Activated CD4-positive, alpha-beta T cell treated with anti-CD3 and anti-CD28 coated beads, Interleukin-2, amount 10 ng/mL, durations not matched to agents 7 days and 5 days (primary cell): ENCODE data around the gene DYNC1I1. TPM values are rescaled to one million over a fixed set of nuclear protein-coding genes. Genes with fewer than 3 reads are reported as not detected.
"Not testable (repeated sequence)": the region's sequence is repeated elsewhere in the genome, so short reads cannot be mapped to it uniquely, and the experiment has no call there.

Source experiments
- CTCF ChIA-PET: fragments of 350-600 bp; sonication (Branson Sonifier 250); formaldehyde crosslinking; loops from one replicate; lab custom pipeline; 2021; ENCODE audit warnings: antibody characterized with exemption; lab: Charles Lee
- POLR2A ChIA-PET: fragments of 350-600 bp; sonication (Branson Sonifier 250); formaldehyde crosslinking; loops from one replicate; lab custom pipeline; 2021; ENCODE audit warnings: antibody characterized with exemption; lab: Charles Lee
- DNase-seq: peaks from one replicate; pipeline ENCODE4 v3.0.0-alpha.2; 2020
- H3K27ac Mint-ChIP-seq: one replicate; pipeline ENCODE4 v1.8.0; 2021; ENCODE audit warnings: mild to moderate bottlenecking, moderate library complexity, mixed read lengths
- H3K27me3 Mint-ChIP-seq: one replicate; pipeline ENCODE4 v1.8.0; 2021; ENCODE audit warnings: mixed read lengths
- H3K36me3 Mint-ChIP-seq: one replicate; pipeline ENCODE4 v1.8.0; 2021; ENCODE audit warnings: low read depth, mixed read lengths
- H3K4me1 Mint-ChIP-seq: one replicate; pipeline ENCODE4 v1.8.0; 2021; ENCODE audit warnings: mixed read lengths
- H3K4me3 Mint-ChIP-seq: one replicate; pipeline ENCODE4 v1.8.0; 2021; ENCODE audit warnings: mild to moderate bottlenecking, moderate library complexity, mixed read lengths
- H3K9me3 Mint-ChIP-seq: one replicate; pipeline ENCODE4 v1.8.0; 2021; ENCODE audit warnings: mixed read lengths
- total RNA-seq, 2 experiments: library from RNA; stranded (reverse); gene quantifications; one replicate each; pipeline ENCODE4 v1.2.3, GENCODE V29; 2021

Gene DYNC1I1
- total RNA-seq, 2 experiments from 2014 or later, result not detected

GRCh38 chr7:95931460-95932232, 159.3 kb downstream of the DYNC1I1 start:
- no peak for DNase-seq
- POLR2A ChIA-PET, result no interaction called here
- Mint-ChIP-seq H3K4me1 (no peaks in the 10 kb centered on the region), H3K9me3 (no peaks in the 10 kb centered on the region), H3K27me3 (peaks cover 17% of the 10 kb centered on the region), H3K4me3 (no peak overlapping the region), H3K27ac (no peak overlapping the region), H3K36me3 (no peaks in the 10 kb centered on the region)
- CTCF ChIA-PET, result no interaction called here

- ChIA-PET CTCF (no interaction called here), POLR2A (no interaction called here)
- Mint-ChIP-seq H3K27ac (no peak overlapping the region), H3K27me3 (peaks cover 19% of the 10 kb centered on the region), H3K36me3 (no peaks in the 10 kb centered on the region), H3K4me1 (no peaks in the 10 kb centered on the region), H3K9me3 (no peaks in the 10 kb centered on the region), H3K4me3 (no peak overlapping the region)
- DNase-seq, result no peak
These were observed 161.3 kb downstream of the DYNC1I1 start for GRCh38 chr7:95933618-95934017.

GRCh38 chr7:95944867-95945266, 172.5 kb downstream of the DYNC1I1 start:
- H3K36me3 Mint-ChIP-seq, H3K9me3 Mint-ChIP-seq, H3K4me3 Mint-ChIP-seq, POLR2A ChIA-PET, H3K27me3 Mint-ChIP-seq, H3K4me1 Mint-ChIP-seq, CTCF ChIA-PET, H3K27ac Mint-ChIP-seq, DNase-seq: not testable (repeated sequence)

- Mint-ChIP-seq H3K9me3 (no peaks in the 10 kb centered on the region), H3K4me3 (no peak overlapping the region), H3K4me1 (no peaks in the 10 kb centered on the region), H3K27ac (no peak overlapping the region), H3K27me3 (peaks cover 8% of the 10 kb centered on the region), H3K36me3 (no peaks in the 10 kb centered on the region)
- no peak for DNase-seq
- ChIA-PET CTCF (no interaction called here), POLR2A (no interaction called here)
These were observed 178.3 kb downstream of the DYNC1I1 start for GRCh38 chr7:95950698-95951097.

DNA sequence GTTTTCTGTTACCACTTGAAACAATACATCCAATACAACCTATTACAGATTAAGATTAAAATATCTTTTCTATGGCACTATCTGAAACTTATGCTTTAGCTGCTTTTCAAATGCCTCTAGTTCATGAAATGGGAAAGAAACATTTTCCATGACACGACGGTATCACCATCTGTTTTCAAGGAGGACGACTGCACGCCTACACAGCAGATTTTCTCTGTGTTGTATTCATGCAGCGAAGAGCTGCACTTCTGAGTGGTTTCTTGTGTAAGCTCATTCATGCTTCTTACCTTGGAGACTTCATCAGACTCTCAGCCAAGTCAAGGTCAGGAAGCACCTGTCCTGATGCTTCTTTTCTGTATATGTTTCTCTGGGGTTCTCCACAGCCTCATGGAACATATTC, 179.2 kb downstream of the DYNC1I1 start:
- DNase-seq, result no peak
- no peaks in the 10 kb centered on the region for H3K4me1 Mint-ChIP-seq
- CTCF ChIA-PET, result no interaction called here
- H3K9me3 Mint-ChIP-seq, result no peaks in the 10 kb centered on the region
- H3K36me3 Mint-ChIP-seq, result no peaks in the 10 kb centered on the region
- no peak overlapping the region for H3K27ac Mint-ChIP-seq
- H3K4me3 Mint-ChIP-seq, result no peak overlapping the region
- POLR2A ChIA-PET, result no interaction called here
- peaks cover 5% of the 10 kb centered on the region for H3K27me3 Mint-ChIP-seq

DNA sequence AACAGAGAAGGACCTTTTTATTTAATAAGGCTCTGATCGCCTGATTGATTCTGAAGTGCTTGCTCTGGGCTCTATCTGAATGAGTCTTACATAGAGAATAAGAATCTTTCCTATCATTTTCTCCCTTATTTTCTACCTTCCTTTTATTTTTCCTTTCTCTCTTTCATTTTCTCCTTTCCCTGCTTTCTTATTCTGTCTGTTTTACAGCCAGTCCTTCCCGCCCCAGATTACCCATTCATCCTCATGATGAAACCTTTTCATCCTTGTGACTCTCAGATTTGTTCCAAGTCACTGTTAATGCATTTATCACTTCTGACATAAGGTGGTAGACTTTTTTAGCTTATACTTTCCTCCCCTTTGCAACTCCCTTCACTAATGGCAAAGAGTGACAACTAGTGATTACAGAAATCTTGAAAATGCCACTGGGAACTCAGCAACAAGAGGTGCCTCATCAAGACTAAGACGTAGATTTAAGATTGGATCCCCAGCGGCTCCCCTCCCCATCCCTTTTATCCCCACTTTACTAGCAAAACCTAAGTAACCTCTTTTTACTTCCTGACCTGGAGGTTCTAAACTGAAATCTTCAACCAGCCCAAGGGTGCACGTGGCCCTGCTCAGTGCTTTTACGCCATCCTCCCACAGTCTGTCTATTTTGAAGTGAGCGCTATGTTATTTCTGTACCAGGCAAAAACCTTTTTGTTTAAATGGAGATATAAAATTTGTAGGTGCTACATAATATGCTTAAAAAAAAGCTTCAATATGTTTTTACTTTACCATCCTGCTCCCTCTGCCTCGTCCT, 179.8 kb downstream of the DYNC1I1 start:
- H3K9me3 Mint-ChIP-seq, result no peaks in the 10 kb centered on the region
- POLR2A ChIA-PET, result no interaction called here
- no peak overlapping the region for H3K27ac Mint-ChIP-seq
- no peaks in the 10 kb centered on the region for H3K4me1 Mint-ChIP-seq
- DNase-seq, result no peak
- CTCF ChIA-PET, result no interaction called here
- H3K4me3 Mint-ChIP-seq, result no peak overlapping the region
- peaks cover 5% of the 10 kb centered on the region for H3K27me3 Mint-ChIP-seq
- no peaks in the 10 kb centered on the region for H3K36me3 Mint-ChIP-seq

- H3K27ac Mint-ChIP-seq, result no peak overlapping the region
- ChIA-PET CTCF (no interaction called here), POLR2A (no interaction called here)
- H3K27me3 Mint-ChIP-seq, result peaks cover 5% of the 10 kb centered on the region
- no peaks in the 10 kb centered on the region for H3K9me3 Mint-ChIP-seq
- H3K4me1 Mint-ChIP-seq, result no peaks in the 10 kb centered on the region
- no peak overlapping the region for H3K4me3 Mint-ChIP-seq
- DNase-seq, result no peak
- H3K36me3 Mint-ChIP-seq, result no peaks in the 10 kb centered on the region
These were observed 180.5 kb downstream of the DYNC1I1 start for GRCh38 chr7:95952851-95953250.

DNA sequence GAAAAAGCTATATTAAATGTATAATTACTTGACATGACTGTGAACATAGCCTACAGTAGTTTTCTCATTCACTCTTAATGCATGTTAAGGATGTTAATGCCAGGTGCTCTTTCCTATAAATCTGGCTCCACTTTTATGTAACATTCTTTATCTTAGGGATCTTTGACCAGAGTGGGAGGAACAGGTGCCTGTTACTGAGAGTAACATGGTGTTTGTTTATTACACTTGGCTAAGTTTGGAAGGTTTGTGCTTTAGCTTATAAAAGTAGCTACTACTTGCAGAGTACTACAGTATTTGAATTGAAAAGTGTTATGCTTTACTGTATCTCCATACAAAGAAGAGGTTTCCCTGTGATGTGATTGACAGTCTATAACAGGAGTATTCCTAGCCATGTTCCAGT, 183.4 kb downstream of the DYNC1I1 start:
- H3K27ac Mint-ChIP-seq, result no peak overlapping the region
- no peaks in the 10 kb centered on the region for H3K4me1 Mint-ChIP-seq
- no peaks in the 10 kb centered on the region for H3K36me3 Mint-ChIP-seq
- CTCF ChIA-PET, result no interaction called here
- DNase-seq, result no peak
- H3K27me3 Mint-ChIP-seq, result peaks cover 6% of the 10 kb centered on the region
- no peaks in the 10 kb centered on the region for H3K9me3 Mint-ChIP-seq
- POLR2A ChIA-PET, result no interaction called here
- H3K4me3 Mint-ChIP-seq, result no peak overlapping the region

DNA sequence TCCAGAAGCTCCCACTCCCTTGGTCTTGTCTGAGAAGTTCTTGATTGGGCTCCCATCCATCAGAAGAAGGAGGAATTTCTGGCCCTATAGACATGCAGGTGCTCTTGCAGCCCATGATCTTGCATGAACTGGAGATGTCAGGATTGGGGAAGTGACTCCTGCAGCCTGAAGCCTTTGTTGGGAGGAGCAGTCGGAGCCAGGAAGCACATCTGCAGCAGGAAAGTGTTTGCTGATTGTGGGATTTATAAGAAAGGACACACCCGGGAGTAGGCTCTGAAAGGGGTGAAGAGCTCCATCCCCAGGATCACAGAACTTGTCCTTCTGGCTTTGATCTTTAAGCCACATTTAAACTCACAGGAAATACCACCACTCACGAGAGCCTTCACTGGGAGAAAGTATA, 185.2 kb downstream of the DYNC1I1 start:
- H3K27ac Mint-ChIP-seq, result no peak overlapping the region
- no peaks in the 10 kb centered on the region for H3K4me1 Mint-ChIP-seq
- no peak for DNase-seq
- H3K27me3 Mint-ChIP-seq, result peaks cover 3% of the 10 kb centered on the region
- no peaks in the 10 kb centered on the region for H3K36me3 Mint-ChIP-seq
- H3K9me3 Mint-ChIP-seq, result no peaks in the 10 kb centered on the region
- POLR2A ChIA-PET, result no interaction called here
- no peak overlapping the region for H3K4me3 Mint-ChIP-seq
- CTCF ChIA-PET, result no interaction called here

- H3K27ac Mint-ChIP-seq, result no peak overlapping the region
- H3K4me1 Mint-ChIP-seq, result no peaks in the 10 kb centered on the region
- ChIA-PET POLR2A (no interaction called here), CTCF (no interaction called here)
- H3K27me3 Mint-ChIP-seq, result peaks cover 3% of the 10 kb centered on the region
- no peak overlapping the region for H3K4me3 Mint-ChIP-seq
- H3K36me3 Mint-ChIP-seq, result no peaks in the 10 kb centered on the region
- H3K9me3 Mint-ChIP-seq, result no peaks in the 10 kb centered on the region
- no peak for DNase-seq
These were observed 188.4 kb downstream of the DYNC1I1 start for GRCh38 chr7:95960706-95961244.

DNA sequence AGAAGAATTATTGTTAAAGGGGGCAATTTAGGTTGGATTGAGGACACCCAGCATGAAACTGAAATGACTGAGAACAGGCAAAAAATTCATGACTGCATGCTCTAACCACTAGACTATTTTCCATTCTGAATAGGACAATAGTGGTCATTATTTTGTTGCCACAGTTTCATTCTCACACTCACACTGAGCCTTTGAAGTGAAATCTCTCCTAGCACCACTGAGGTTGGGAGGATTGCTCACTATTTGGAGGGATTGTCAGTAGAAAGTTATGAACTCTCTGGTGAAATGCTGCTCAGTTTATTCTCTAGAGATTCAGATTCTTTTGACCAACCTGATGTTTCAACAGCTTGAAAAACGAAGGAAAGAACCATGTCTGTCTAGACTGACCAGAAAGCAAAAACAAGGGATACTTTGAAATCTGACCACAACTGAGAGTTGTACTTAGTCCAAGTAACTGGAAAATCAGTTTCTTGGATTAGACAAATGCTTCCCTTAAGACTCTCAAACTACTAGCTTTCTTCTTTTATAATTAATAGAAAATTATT, 191.2 kb downstream of the DYNC1I1 start:
- POLR2A ChIA-PET, result no interaction called here
- no peak for DNase-seq
- Mint-ChIP-seq H3K36me3 (no peaks in the 10 kb centered on the region), H3K27me3 (peaks cover 7% of the 10 kb centered on the region), H3K9me3 (no peaks in the 10 kb centered on the region), H3K4me3 (no peak overlapping the region), H3K27ac (no peak overlapping the region), H3K4me1 (no peaks in the 10 kb centered on the region)
- CTCF ChIA-PET, result no interaction called here

- H3K4me3 Mint-ChIP-seq, result no peak overlapping the region
- no peak for DNase-seq
- no peaks in the 10 kb centered on the region for H3K9me3 Mint-ChIP-seq
- ChIA-PET POLR2A (no interaction called here), CTCF (no interaction called here)
- H3K27me3 Mint-ChIP-seq, result peaks cover 3% of the 10 kb centered on the region
- H3K4me1 Mint-ChIP-seq, result no peaks in the 10 kb centered on the region
- H3K36me3 Mint-ChIP-seq, result no peaks in the 10 kb centered on the region
- no peak overlapping the region for H3K27ac Mint-ChIP-seq
These were observed 199.4 kb downstream of the DYNC1I1 start for GRCh38 chr7:95971716-95972115.

GRCh38 chr7:95972523-95972922, 200.2 kb downstream of the DYNC1I1 start:
- no peak overlapping the region for H3K27ac Mint-ChIP-seq
- CTCF ChIA-PET, result no interaction called here
- no peak for DNase-seq
- no peaks in the 10 kb centered on the region for H3K36me3 Mint-ChIP-seq
- H3K27me3 Mint-ChIP-seq, result peaks cover 2% of the 10 kb centered on the region
- POLR2A ChIA-PET, result no interaction called here
- no peaks in the 10 kb centered on the region for H3K4me1 Mint-ChIP-seq
- H3K4me3 Mint-ChIP-seq, result no peak overlapping the region
- H3K9me3 Mint-ChIP-seq, result no peaks in the 10 kb centered on the region
